Measurements from ENCODE around the gene MED23.

- TF ChIP-seq POLR2A (IDR thresholded peaks at IDR 0.05) (no peak), CTCF (IDR thresholded peaks at IDR 0.05) (no peak)
Measured at GRCh38 chr6:131646249-131646670, 18.2 kb upstream of the MED23 start.
